Measurements from ENCODE around the gene LAD1.

Gene LAD1

GRCh38 chr1:201346337-201346939 is 52.7 kb downstream of the LAD1 start:
- peak; percentile 24 for DNase-seq

GRCh38 chr1:201345081-201345355 is 54.1 kb downstream of the LAD1 start:
- DNase-seq: peak; percentile 4

- DNase-seq: peak; percentile 40
Observed at GRCh38 chr1:201344206-201345080, 54.7 kb downstream of the LAD1 start.

- DNase-seq: no peak
Observed at GRCh38 chr1:201341377-201341776, 57.7 kb downstream of the LAD1 start.

- peak; percentile 22 for DNase-seq
Observed at GRCh38 chr1:201336711-201337450, 62.2 kb downstream of the LAD1 start.

GRCh38 chr1:201335901-201336300 is 63.2 kb downstream of the LAD1 start:
- DNase-seq: peak; percentile 2

- no peak for DNase-seq
Observed at GRCh38 chr1:201335174-201335870, 63.8 kb downstream of the LAD1 start.

GRCh38 chr1:201334325-201335173 is 64.6 kb downstream of the LAD1 start:
- peak; percentile 10 for DNase-seq

- peak; percentile 10 for DNase-seq
Observed at GRCh38 chr1:201332616-201333335, 66.3 kb downstream of the LAD1 start.

- DNase-seq: peak; percentile 1
Observed at GRCh38 chr1:201332021-201332420, 67.1 kb downstream of the LAD1 start.

GRCh38 chr1:201331166-201331565 is 68.0 kb downstream of the LAD1 start:
- DNase-seq: peak; percentile 13

All from left hindlimb (tissue), 1 donor.